ENCODE measurements around the gene MCU.
"Not testable (repeated sequence)": the region's sequence is repeated elsewhere in the genome, so short reads cannot be mapped to it uniquely, and the experiment has no call there.

Gene MCU

GRCh38 chr10:72665925-72666324 lies 26.0 kb upstream of the MCU start:
- POLR2A ChIA-PET = no interaction called here
- no peak for DNase-seq (ENCODE audit: extremely low spot score)
- CTCF ChIA-PET = no interaction called here
- TF ChIP-seq LEF1 (IDR thresholded peaks at IDR 0.05; ENCODE audit: borderline replicate concordance) (no peak), CTBP1 (IDR thresholded peaks at IDR 0.05; ENCODE audit: borderline replicate concordance) (no peak), FOXK2 (IDR thresholded peaks at IDR 0.05) (no peak), L3MBTL2 (conservative IDR thresholded peaks at IDR 0.05) (no peak), FOXM1 (IDR thresholded peaks at IDR 0.05; ENCODE audit: borderline replicate concordance) (no peak), NFRKB (IDR thresholded peaks at IDR 0.05) (no peak), HDGF (IDR thresholded peaks at IDR 0.05; ENCODE audit: borderline replicate concordance) (no peak), ZNF384 (IDR thresholded peaks at IDR 0.05) (no peak), ARNT (IDR thresholded peaks at IDR 0.05) (no peak), BHLHE40 (IDR thresholded peaks at IDR 0.05; ENCODE audit: borderline replicate concordance) (no peak), FOXA1 (IDR thresholded peaks at IDR 0.05) (no peak), ELF4 (IDR thresholded peaks at IDR 0.05) (no peak), TARDBP (IDR thresholded peaks at IDR 0.05) (no peak), PKNOX1 (IDR thresholded peaks at IDR 0.05) (no peak)

GRCh38 chr10:72667207-72667864 lies 24.6 kb upstream of the MCU start:
- ChIA-PET POLR2A (interaction anchor here (1.0 kb wide), 2 partner anchors 12 to 41 kb away, joined by 3 read pairs; partner anchors contain the start of gene MICU1), CTCF (interaction anchor here (0.6 kb wide), 1 partner anchor 325 kb away, joined by 3 read pairs; no protein-coding TSS in a partner anchor)
- DNase-seq (ENCODE audit: extremely low spot score) = no peak
- TF ChIP-seq ARNT (IDR thresholded peaks at IDR 0.05) (no peak), SUZ12 (IDR thresholded peaks at IDR 0.05) (no peak), PKNOX1 (IDR thresholded peaks at IDR 0.05) (no peak), ELF4 (IDR thresholded peaks at IDR 0.05) (no peak), ZNF384 (IDR thresholded peaks at IDR 0.05) (no peak), FOXK2 (IDR thresholded peaks at IDR 0.05) (no peak), CTBP1 (IDR thresholded peaks at IDR 0.05; ENCODE audit: borderline replicate concordance) (no peak), FOXA1 (IDR thresholded peaks at IDR 0.05) (no peak), HDGF (IDR thresholded peaks at IDR 0.05; ENCODE audit: borderline replicate concordance) (no peak), FOXM1 (IDR thresholded peaks at IDR 0.05; ENCODE audit: borderline replicate concordance) (no peak), NFRKB (IDR thresholded peaks at IDR 0.05) (no peak), LEF1 (IDR thresholded peaks at IDR 0.05; ENCODE audit: borderline replicate concordance) (no peak), BHLHE40 (IDR thresholded peaks at IDR 0.05; ENCODE audit: borderline replicate concordance) (no peak), SP1 (IDR thresholded peaks at IDR 0.05) (no peak), TARDBP (IDR thresholded peaks at IDR 0.05) (no peak)

- ChIA-PET POLR2A (no interaction called here), CTCF (no interaction called here)
- DNase-seq (ENCODE audit: extremely low spot score) = no peak
- TF ChIP-seq BHLHE40 (IDR thresholded peaks at IDR 0.05; ENCODE audit: borderline replicate concordance) = no peak
- no peak for TF ChIP-seq L3MBTL2 (conservative IDR thresholded peaks at IDR 0.05)
- no peak for TF ChIP-seq PKNOX1 (IDR thresholded peaks at IDR 0.05)
- TF ChIP-seq FOXM1 (IDR thresholded peaks at IDR 0.05; ENCODE audit: borderline replicate concordance) = no peak
- TF ChIP-seq ARNT (IDR thresholded peaks at IDR 0.05) = no peak
- TF ChIP-seq TARDBP (IDR thresholded peaks at IDR 0.05) = no peak
- TF ChIP-seq CTBP1 (IDR thresholded peaks at IDR 0.05; ENCODE audit: borderline replicate concordance) = no peak
- TF ChIP-seq SUZ12 (IDR thresholded peaks at IDR 0.05) = no peak
- no peak for TF ChIP-seq NFRKB (IDR thresholded peaks at IDR 0.05)
- no peak for TF ChIP-seq FOXA1 (IDR thresholded peaks at IDR 0.05)
- no peak for TF ChIP-seq FOXK2 (IDR thresholded peaks at IDR 0.05)
- no peak for TF ChIP-seq LEF1 (IDR thresholded peaks at IDR 0.05; ENCODE audit: borderline replicate concordance)
- no peak for TF ChIP-seq ZNF384 (IDR thresholded peaks at IDR 0.05)
- TF ChIP-seq HDGF (IDR thresholded peaks at IDR 0.05; ENCODE audit: borderline replicate concordance) = no peak
- no peak for TF ChIP-seq ELF4 (IDR thresholded peaks at IDR 0.05)
- TF ChIP-seq SP1 (IDR thresholded peaks at IDR 0.05) = no peak
Measured at GRCh38 chr10:72673280-72673679, 18.7 kb upstream of the MCU start.

GRCh38 chr10:72674174-72674573 lies 17.8 kb upstream of the MCU start:
- CTCF ChIA-PET; DNase-seq (ENCODE audit: extremely low spot score); POLR2A ChIA-PET: not testable (repeated sequence)

GRCh38 chr10:72679838-72680241 lies 12.1 kb upstream of the MCU start:
- ChIA-PET CTCF (no interaction called here), POLR2A (interaction anchor here (0.7 kb wide), 1 partner anchor 12 kb away, joined by 3 read pairs; the partner anchor contains the start of gene MCU)
- TF ChIP-seq SUZ12 (IDR thresholded peaks at IDR 0.05) (no peak), ELF4 (IDR thresholded peaks at IDR 0.05) (no peak), FOXA1 (IDR thresholded peaks at IDR 0.05) (no peak), FOXK2 (IDR thresholded peaks at IDR 0.05) (no peak), CTBP1 (IDR thresholded peaks at IDR 0.05; ENCODE audit: borderline replicate concordance) (no peak), BHLHE40 (IDR thresholded peaks at IDR 0.05; ENCODE audit: borderline replicate concordance) (no peak), NFRKB (IDR thresholded peaks at IDR 0.05) (no peak), ZNF384 (IDR thresholded peaks at IDR 0.05) (no peak), TARDBP (IDR thresholded peaks at IDR 0.05) (no peak), HDGF (IDR thresholded peaks at IDR 0.05; ENCODE audit: borderline replicate concordance) (no peak), FOXM1 (IDR thresholded peaks at IDR 0.05; ENCODE audit: borderline replicate concordance) (no peak), PKNOX1 (IDR thresholded peaks at IDR 0.05) (no peak), LEF1 (IDR thresholded peaks at IDR 0.05; ENCODE audit: borderline replicate concordance) (no peak), ARNT (IDR thresholded peaks at IDR 0.05) (no peak), L3MBTL2 (conservative IDR thresholded peaks at IDR 0.05) (no peak)
- DNase-seq (ENCODE audit: extremely low spot score) = no peak

Data from HEK293T (cell line).